Body of pancreas (tissue), 4 donors: ENCODE results near the gene PRKCB.

ENCODE experiments used
- CTCF ChIP-seq, 7 experiments: fragments of 450-650 bp in 4 of 7; fragments of 200-600 bp in 3 of 7; sonication (generic) in 3 of 7; IDR thresholded peaks; one replicate each; pipeline ENCODE4 v1.5.1; 2016 to 2019; ENCODE audit warnings: antibody characterized with exemption in 7 of 7
- POLR2A ChIP-seq, 3 donors: fragments of 450-650 bp; IDR thresholded peaks; one replicate each; pipeline ENCODE4 v1.6.1; 2016; ENCODE audit warnings: antibody characterized with exemption in 3 of 3, mild to moderate bottlenecking in 2 of 3

GRCh38 chr16:23836078-23836403, 258 bp downstream of the PRKCB start:
- TF ChIP-seq POLR2A (IDR thresholded peaks at IDR 0.05): no peak
- TF ChIP-seq CTCF (IDR thresholded peaks at IDR 0.05): no peak
